T-helper 2 cell treated with Interferon-gamma antibody and Interleukin-4, amounts not matched to agents 5 μg/mL and 100 μg/mL, for 36 hours (primary cell): Measurements from ENCODE around the gene SH2D3A.

Source experiments
- DNase-seq: peaks from one replicate; pipeline ENCODE4 v3.0.0; 2021; ENCODE audit warnings: low spot score
- H3K27ac Mint-ChIP-seq: one replicate; pipeline ENCODE4 v1.8.0; 2021; ENCODE audit warnings: mild to moderate bottlenecking, mixed read lengths
- H3K27me3 Mint-ChIP-seq: one replicate; pipeline ENCODE4 v1.8.0; 2021; ENCODE audit warnings: low read depth, mixed read lengths
- H3K36me3 Mint-ChIP-seq: one replicate; pipeline ENCODE4 v1.8.0; 2021; ENCODE audit warnings: low read depth, mixed read lengths
- H3K4me1 Mint-ChIP-seq: one replicate; pipeline ENCODE4 v1.8.0; 2021; ENCODE audit warnings: low read depth, mixed read lengths
- H3K4me3 Mint-ChIP-seq: one replicate; pipeline ENCODE4 v1.8.0; 2022; ENCODE audit warnings: mild to moderate bottlenecking, moderate library complexity, mixed read lengths
- H3K9me3 Mint-ChIP-seq: one replicate; pipeline ENCODE4 v1.8.0; 2021; ENCODE audit warnings: mixed read lengths

Gene SH2D3A

DNA sequence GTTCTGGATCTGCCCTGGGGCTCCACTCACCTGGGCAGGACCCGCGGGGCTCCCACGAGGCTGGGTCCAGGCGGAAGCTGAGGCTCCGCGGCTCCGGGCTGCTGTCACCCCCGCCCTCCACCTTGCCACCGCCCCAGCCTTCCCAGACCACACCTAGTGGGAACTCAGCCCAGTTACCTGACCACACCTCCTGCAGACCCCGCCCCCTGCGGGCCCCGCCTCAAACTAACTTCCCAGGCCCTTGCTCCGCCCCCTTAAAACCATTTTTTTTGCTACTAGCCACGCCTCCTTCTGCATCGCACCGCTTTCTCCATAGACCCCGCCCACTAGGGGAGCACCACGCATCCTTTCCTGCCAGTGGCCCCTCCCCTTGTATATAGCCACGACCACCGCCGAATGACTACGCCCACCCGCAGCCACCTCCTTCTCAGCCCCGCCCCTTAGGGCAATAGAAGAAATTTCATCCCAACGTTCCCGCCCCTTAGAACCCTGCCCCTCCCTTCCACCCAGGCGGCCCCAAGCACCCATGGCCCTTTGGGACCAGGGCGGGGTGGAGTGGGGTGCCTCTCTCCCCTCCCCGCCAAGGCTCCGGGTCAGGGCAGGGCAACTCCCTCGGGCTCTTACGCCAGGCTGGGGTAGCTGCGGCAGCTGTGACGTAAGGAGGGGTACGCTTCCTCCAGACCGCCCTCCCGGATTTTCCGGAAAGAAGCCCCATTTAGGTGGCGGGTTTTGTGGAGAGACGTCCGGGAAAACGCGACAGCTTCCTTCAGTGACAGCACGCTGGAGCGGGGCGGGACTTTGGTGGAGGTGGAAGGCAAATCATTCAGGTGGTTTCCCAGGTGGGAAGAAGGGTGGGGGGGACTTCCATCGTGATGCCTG is at the start of gene SH2D3A:
Gene SH2D3A, minus strand, starts transcription at position 79 of the 879 bp plus-strand sequence. CDS start 3,687 bp downstream, outside the sequence.
- Mint-ChIP-seq H3K36me3 (no peaks in the 10 kb centered on the region), H3K27ac (peak within 1 kb of the TSS; percentile 85), H3K27me3 (no peaks in the 10 kb centered on the region), H3K9me3 (no peaks in the 10 kb centered on the region), H3K4me1 (peaks cover 33% of the 10 kb centered on the region), H3K4me3 (peak within 1 kb of the TSS; percentile 90)
- DNase-seq, result peak; percentile 90

DNA sequence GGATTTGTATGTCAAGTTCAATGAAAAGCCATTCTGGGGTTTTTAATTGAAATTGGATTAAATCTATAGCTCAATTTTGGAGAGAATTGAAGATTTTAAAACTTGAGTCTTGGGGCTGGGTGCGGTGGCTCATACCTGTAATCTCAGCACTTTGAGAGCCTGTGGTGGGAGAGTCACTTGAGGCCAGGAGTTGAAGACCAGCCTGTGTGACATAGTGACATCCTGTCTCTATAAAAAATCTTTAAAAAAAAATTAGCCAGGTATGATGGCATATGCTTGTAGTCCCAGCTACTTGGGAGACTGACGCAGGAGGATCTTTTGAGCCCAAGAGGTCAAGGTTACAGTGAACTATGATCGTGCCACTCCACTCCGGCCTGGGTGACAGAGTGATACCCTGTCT is 46.4 kb upstream of the SH2D3A start:
- peaks cover 9% of the 10 kb centered on the region for H3K9me3 Mint-ChIP-seq
- peaks cover 52% of the 10 kb centered on the region for H3K36me3 Mint-ChIP-seq
- no peak overlapping the region for H3K4me3 Mint-ChIP-seq
- H3K27ac Mint-ChIP-seq, result peak overlapping the region; percentile 72
- H3K4me1 Mint-ChIP-seq, result peaks cover 43% of the 10 kb centered on the region
- H3K27me3 Mint-ChIP-seq, result no peaks in the 10 kb centered on the region
- no peak for DNase-seq

- Mint-ChIP-seq H3K4me3 (no peak overlapping the region), H3K36me3 (peaks cover 49% of the 10 kb centered on the region), H3K27me3 (no peaks in the 10 kb centered on the region), H3K27ac (no peak overlapping the region), H3K9me3 (peaks cover 9% of the 10 kb centered on the region), H3K4me1 (peaks cover 46% of the 10 kb centered on the region)
- DNase-seq, result no peak
Measured at GRCh38 chr19:6812612-6813011, 45.4 kb upstream of the SH2D3A start.

DNA sequence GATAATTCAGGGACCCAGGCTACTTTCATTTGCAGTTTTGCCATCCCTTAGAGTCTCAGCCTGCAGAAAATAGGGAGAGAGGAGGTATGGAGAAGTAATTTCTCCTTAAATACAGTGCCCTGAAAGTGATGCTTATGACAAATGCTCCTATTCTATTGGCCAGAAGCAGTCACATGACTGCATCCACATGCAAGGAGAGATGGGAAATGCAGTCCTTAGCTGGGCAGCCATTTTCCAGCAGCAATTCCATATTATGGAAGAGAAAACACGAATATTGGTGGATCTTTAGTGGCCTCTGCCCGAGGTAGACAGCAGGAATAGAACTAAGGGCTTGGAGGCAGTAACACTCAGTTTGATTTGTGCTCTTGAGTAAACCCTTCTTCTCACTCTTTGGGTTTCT is 44.7 kb upstream of the SH2D3A start:
- no peak for DNase-seq
- peaks cover 9% of the 10 kb centered on the region for H3K9me3 Mint-ChIP-seq
- H3K36me3 Mint-ChIP-seq, result peaks cover 51% of the 10 kb centered on the region
- no peak overlapping the region for H3K27ac Mint-ChIP-seq
- peaks cover 43% of the 10 kb centered on the region for H3K4me1 Mint-ChIP-seq
- H3K27me3 Mint-ChIP-seq, result no peaks in the 10 kb centered on the region
- no peak overlapping the region for H3K4me3 Mint-ChIP-seq

DNA sequence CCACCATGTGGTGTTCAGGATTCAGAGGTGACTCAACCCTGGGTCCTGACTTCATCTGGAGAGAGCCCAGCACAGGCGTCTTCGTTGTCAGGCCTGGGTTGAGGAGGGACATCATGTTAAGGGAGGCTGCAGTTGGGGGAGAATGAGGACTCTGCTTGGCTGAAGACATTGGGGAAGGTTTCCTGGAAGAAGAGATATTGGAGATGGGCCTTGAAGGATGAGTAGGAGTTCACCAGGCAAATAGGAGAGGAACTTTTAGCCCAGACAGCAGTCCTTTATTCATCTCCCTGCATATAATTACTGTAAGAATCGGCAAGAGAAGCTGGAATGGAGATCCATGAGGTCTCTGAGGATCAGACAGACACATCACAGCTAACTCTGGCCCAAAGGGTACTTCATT is 44.1 kb upstream of the SH2D3A start:
- Mint-ChIP-seq H3K9me3 (peaks cover 9% of the 10 kb centered on the region), H3K27me3 (no peaks in the 10 kb centered on the region), H3K4me3 (no peak overlapping the region), H3K36me3 (peaks cover 52% of the 10 kb centered on the region), H3K4me1 (peaks cover 44% of the 10 kb centered on the region), H3K27ac (no peak overlapping the region)
- no peak for DNase-seq

DNA sequence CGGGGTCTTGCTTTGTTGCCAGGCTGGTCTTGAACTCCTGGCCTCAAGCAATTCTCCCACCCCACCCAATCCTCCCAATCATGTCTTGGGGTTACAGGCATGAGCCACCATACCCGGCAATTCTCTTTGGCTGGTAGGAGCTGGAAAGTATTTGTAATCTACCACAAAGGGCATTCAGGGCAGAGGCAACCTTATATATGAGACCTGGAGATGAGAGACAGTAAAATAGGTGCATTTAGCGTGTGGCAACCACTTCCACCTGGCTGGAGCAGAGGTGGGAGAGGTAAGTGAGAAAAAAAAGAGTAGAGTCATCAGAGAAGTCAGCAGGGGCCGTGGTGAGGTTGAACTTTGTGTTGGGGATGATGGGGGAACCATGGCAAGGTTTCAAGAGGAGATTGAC is 42.0 kb upstream of the SH2D3A start:
- Mint-ChIP-seq H3K4me3 (no peak overlapping the region), H3K4me1 (peaks cover 36% of the 10 kb centered on the region), H3K27me3 (no peaks in the 10 kb centered on the region), H3K36me3 (peaks cover 43% of the 10 kb centered on the region), H3K9me3 (peaks cover 9% of the 10 kb centered on the region), H3K27ac (no peak overlapping the region)
- no peak for DNase-seq

- no peak for DNase-seq
- no peak overlapping the region for H3K4me3 Mint-ChIP-seq
- H3K27ac Mint-ChIP-seq, result no peak overlapping the region
- H3K9me3 Mint-ChIP-seq, result peaks cover 9% of the 10 kb centered on the region
- peaks cover 46% of the 10 kb centered on the region for H3K36me3 Mint-ChIP-seq
- peaks cover 32% of the 10 kb centered on the region for H3K4me1 Mint-ChIP-seq
- no peaks in the 10 kb centered on the region for H3K27me3 Mint-ChIP-seq
Measured at GRCh38 chr19:6808494-6808893, 41.3 kb upstream of the SH2D3A start.

GRCh38 chr19:6807291-6807690 is 40.1 kb upstream of the SH2D3A start:
- Mint-ChIP-seq H3K4me1 (peaks cover 31% of the 10 kb centered on the region), H3K27ac (no peak overlapping the region), H3K27me3 (no peaks in the 10 kb centered on the region), H3K36me3 (peaks cover 47% of the 10 kb centered on the region), H3K9me3 (peaks cover 9% of the 10 kb centered on the region), H3K4me3 (no peak overlapping the region)
- no peak for DNase-seq

DNA sequence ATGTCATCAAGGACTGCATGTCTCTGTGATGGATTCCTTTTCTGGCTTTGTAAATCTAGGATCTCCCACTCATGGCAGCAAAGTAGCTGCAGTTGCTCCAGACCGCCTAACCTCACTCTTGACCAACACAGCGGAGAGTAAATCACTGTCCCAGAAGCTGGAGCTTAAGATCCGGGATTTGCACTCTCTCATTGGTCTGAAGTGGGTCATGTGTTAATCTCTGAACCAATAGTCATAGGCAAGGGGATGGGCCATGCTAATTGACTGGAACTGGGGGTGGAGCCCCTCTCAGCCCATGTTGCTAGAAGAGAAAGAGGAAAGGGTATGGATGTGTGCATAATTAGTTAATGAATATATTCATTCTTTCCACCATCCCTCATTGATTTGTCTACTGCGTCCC is 39.3 kb upstream of the SH2D3A start:
- H3K4me1 Mint-ChIP-seq, result peaks cover 29% of the 10 kb centered on the region
- H3K36me3 Mint-ChIP-seq, result peaks cover 39% of the 10 kb centered on the region
- H3K4me3 Mint-ChIP-seq, result no peak overlapping the region
- no peak for DNase-seq
- H3K27ac Mint-ChIP-seq, result no peak overlapping the region
- H3K9me3 Mint-ChIP-seq, result peaks cover 6% of the 10 kb centered on the region
- no peaks in the 10 kb centered on the region for H3K27me3 Mint-ChIP-seq

DNA sequence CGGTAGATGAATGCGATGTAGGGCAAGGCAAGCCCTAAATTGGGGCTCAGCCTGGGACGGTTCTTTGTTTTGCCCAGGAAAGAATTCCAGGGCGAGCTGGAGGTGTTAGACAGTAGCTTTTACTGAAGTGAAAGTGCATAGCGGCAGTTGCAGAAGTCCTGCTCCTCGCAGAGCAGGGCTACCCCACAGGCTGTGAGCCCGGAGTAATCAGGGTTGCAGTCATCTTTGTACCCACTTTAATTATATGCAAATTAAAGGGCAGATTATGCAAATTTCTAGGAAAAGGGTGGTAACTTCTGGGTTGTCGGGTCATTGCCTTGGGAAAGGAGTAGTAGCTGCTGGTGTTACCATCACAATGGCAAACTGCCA is 35.8 kb upstream of the SH2D3A start:
- peaks cover 36% of the 10 kb centered on the region for H3K4me1 Mint-ChIP-seq
- no peak for DNase-seq
- no peaks in the 10 kb centered on the region for H3K27me3 Mint-ChIP-seq
- H3K9me3 Mint-ChIP-seq, result no peaks in the 10 kb centered on the region
- peak overlapping the region; percentile 94 for H3K27ac Mint-ChIP-seq
- peak overlapping the region; percentile 85 for H3K4me3 Mint-ChIP-seq
- H3K36me3 Mint-ChIP-seq, result peaks cover 34% of the 10 kb centered on the region

DNA sequence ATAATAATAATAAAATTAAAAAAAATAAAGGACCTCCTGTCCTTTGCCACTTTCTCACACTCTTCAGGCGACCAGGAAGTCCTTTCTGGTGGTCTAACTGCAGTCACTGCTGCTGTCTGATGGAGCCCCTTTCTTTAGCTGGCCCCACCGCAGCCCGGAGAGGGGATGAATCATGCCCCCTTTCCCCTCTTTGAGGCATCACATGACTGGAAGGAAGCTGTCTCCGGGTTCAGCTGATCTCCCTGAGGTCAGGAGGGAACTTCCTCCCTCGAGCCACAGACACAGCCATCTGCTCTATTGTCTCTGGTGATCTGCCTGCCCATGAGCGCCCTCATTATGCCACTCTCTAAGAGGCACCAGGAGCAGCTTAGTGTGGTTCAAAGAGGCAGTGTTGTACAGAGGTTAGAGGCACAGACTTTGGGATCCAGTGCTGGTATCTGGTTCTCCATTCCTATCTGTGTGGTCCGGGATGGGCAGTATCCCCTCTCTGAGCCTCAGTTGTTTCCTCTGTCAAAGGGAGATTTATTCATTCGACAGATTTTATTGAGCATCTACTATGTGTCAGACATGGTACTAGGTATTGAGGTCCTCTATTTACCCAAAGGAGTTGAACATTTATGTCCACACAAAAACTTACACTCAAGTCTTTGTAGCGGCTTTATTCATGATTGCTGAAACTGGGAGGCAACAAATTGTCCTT is 35.3 kb upstream of the SH2D3A start:
- H3K36me3 Mint-ChIP-seq, result peaks cover 32% of the 10 kb centered on the region
- no peaks in the 10 kb centered on the region for H3K9me3 Mint-ChIP-seq
- peak overlapping the region; percentile 85 for H3K4me3 Mint-ChIP-seq
- DNase-seq, result peak; percentile 80
- H3K27me3 Mint-ChIP-seq, result no peaks in the 10 kb centered on the region
- H3K27ac Mint-ChIP-seq, result peak overlapping the region; percentile 94
- H3K4me1 Mint-ChIP-seq, result peaks cover 36% of the 10 kb centered on the region

GRCh38 chr19:6801485-6802086 is 34.4 kb upstream of the SH2D3A start:
- DNase-seq, result peak; percentile 79
- Mint-ChIP-seq H3K4me1 (peaks cover 42% of the 10 kb centered on the region), H3K27ac (peak overlapping the region; percentile 87), H3K36me3 (peaks cover 30% of the 10 kb centered on the region), H3K9me3 (peaks cover 2% of the 10 kb centered on the region), H3K27me3 (no peaks in the 10 kb centered on the region), H3K4me3 (peak overlapping the region; percentile 76)

- Mint-ChIP-seq H3K27ac (peak overlapping the region; percentile 87), H3K36me3 (peaks cover 31% of the 10 kb centered on the region), H3K9me3 (peaks cover 4% of the 10 kb centered on the region), H3K4me3 (peak overlapping the region; percentile 76), H3K27me3 (no peaks in the 10 kb centered on the region), H3K4me1 (peaks cover 45% of the 10 kb centered on the region)
- DNase-seq, result no peak
Measured at GRCh38 chr19:6800991-6801484, 33.8 kb upstream of the SH2D3A start.
